T-helper 2 cell treated with Interferon-gamma antibody and Interleukin-4, amounts not matched to agents 100 ng/mL and 5 ng/mL, for 36 hours (primary cell): ENCODE measurements around the gene RIF1. TPM values are rescaled to one million over a fixed set of nuclear protein-coding genes. Genes with fewer than 3 reads are reported as not detected.
"Not testable (repeated sequence)": the region's sequence is repeated elsewhere in the genome, so short reads cannot be mapped to it uniquely, and the experiment has no call there.

Experiments
- intact Hi-C: fragments of 100-400 bp; cut with micrococcal nuclease; formaldehyde crosslinking; loops from one replicate; pipeline ENCODE4 v1.15.1; 2023
- total RNA-seq: library from RNA; stranded (reverse); gene quantifications from 2 replicates; pipeline ENCODE4 v1.2.3, GENCODE V29; 2022

RIF1 gene
- total RNA-seq, 1 donor from 2014 or later: 56.6 TPM

DNA sequence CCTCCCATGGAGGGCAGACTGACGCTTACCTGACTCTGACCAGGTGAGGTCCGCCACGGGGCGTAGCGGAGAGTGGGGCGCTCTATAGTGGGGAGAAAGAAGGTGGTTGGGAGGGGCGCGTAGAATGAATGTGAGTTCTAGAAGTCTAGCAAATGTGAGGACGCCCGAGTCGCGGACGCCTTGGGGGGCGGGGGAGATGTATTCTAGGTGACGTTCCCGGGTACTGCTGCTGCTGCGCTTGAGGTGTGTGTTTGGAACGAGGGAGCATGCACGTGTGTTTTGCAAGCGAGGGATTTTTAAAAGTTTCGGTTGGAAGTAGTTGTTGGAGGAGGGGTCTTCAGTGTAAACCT is 758 bp downstream of the RIF1 start:
- intact Hi-C loops: loop anchor here (1.0 to 10.0 kb wide), 6 partner anchors 13 to 1823 kb away; partner anchors contain the start of genes ARL5A, ARL6IP6, MMADHC and NMI

DNA sequence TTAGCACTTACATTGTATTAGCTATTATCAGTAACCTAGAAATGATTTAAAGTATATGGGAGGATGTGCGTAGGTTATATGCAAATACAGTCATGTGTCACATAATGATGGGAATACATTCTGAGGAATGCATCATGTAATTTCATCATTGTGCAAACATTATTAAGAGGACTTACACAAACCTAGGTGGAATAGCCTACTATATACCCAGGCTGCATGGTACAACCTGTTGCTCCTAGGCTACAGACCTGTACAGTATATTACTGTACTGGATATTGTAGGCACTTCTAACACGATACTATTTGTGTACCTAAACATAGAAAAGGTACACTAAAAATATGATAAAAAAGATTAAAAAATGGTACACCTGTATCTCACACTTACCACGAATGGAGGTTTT is 7.9 kb downstream of the RIF1 start:
- intact Hi-C loops: loop anchor here (10.0 kb wide), 1 partner anchor 407 kb away; the partner anchor contains the start of gene ARL5A

DNA sequence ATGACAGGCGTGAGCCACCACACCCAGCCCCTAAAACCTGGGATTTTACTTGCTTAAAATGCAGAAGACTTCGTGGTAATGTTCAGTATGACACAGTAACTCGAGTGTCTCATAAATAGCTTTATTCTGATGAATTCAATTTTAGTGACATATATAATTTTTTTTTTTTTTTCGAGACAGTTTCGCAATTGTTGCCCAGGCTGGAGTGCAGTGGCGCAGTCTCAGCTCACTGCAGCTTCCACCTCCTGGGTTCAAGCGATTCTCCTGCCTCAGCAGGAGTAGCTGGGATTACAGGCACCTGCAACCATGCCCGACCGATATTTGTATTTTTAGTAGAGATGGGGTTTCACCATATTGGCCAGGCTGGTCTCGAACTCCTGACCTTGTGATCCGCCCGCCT is 12.0 kb downstream of the RIF1 start:
- intact Hi-C loops: not testable (repeated sequence)

DNA sequence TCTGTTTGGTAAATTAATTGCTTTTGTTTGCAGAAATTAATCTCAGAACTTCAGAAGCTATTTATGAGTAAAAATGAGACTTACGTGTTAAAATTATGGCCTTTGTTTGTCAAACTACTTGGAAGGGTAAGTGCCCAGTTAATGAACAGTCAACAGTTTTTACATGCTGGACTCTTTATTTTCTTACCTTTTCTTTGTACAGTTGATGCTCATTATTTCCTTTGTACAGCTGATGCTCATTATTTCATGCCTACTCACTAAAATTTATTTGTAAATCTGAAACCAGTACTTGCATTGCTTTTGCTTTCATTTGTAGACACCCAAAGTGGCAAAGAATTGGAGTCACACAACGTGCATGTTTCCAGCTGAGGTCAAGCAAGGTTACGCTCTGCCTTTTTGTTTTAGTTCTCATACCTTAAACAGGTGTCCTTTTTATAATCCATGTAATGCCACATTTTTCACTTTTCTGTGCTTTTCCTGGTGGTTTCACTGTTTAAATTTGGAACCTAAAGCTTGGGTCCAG is 13.3 kb downstream of the RIF1 start:
- intact Hi-C loops: loop anchor here (1.0 kb wide), 1 partner anchor 13 kb away; no protein-coding TSS in a partner anchor

DNA sequence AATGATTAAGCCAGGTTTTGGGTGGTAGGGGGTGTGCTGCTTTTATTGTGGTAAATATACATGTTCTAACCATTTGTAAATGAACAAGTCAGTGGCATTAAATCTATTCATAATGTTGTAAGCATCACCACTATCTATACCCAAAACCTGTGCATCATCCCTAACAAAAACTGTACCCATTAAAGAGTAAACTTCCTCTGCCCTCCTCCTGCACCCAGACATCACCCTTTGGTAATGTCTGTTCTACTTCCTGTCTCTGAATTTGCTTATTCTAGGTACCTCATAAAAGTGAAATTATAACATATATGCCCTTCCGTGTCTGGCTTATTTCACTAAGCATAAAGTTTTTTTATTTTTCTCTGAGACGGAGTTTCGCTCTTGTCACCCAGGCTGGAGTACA is 14.1 kb downstream of the RIF1 start:
- intact Hi-C loops: loop anchor here (1.0 kb wide), 1 partner anchor 13 kb away; no protein-coding TSS in a partner anchor

DNA sequence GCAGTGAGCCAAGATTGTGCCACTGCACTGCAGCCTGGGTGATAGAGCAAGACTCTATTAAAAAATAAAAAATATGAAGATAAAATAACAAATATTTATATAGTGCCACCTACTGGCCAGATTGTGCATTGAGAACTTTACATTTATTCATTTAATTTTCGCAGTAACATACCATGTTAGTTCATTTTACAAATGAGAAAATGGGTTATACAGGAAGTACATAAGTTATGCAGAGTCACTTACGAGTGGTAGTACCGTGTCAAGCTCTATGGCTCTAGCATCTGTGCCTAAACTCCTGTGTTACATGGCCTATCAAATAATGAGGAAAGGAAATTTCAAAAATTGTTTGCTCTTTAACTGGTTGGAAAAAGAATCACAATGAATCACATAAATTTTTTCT is 27.9 kb downstream of the RIF1 start:
- intact Hi-C loops: no loop called here

DNA sequence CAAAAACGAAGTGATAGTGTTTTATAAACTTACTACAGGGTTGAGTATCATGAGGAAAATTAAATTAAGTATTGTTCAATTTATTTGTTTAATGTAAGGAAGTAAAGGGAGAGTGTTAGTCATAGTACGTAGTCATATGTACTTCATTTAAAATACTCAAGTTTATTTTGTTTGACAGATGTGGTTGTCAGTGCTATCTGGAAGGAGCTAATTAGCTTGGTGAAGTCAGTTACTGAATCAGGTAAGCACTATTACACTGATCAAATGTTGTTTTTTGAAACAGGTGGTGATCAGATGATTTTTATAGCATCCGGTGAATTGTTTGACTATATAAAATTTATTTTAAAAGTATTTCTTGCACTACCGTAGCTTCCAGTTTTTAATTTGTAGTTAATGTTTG is 28.8 kb downstream of the RIF1 start:
- intact Hi-C loops: no loop called here

DNA sequence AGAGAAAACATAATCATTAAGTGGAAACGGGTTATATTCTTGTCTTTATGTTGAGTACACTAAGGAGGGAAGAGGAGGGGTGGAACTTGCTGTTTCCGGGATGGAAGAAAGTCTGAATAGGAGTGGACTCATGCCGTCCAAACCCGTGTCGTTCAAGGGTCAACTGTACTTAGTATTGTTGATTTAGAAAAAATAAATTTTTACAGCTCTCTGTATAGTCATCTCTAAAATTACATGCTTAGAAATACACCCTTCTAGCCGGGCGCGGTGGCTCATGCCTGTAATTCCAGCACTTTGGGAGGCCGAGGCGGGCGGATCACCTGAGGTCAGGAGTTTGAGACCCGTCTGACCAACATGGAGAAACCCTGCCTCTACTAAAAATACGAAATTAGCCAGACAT is 29.4 kb downstream of the RIF1 start:
- intact Hi-C loops: no loop called here

DNA sequence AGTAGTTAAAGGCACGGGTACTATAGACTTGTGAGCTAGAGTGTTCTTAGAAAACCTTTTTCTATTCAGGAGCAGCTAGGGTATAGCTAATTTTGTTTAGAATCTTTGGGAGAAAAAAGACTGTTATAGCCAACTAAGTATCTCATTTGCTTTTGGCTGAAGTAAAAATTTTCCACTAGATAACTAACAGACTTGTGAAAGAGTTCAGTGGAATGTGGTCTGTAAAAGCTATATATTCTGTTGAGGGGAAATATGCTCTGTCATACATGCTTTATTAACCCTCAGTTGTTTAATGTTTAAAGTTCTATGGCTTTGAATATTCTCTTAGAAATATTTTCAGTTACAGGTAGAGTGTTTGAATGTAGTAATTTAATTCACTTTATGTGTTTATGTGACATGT is 49.7 kb downstream of the RIF1 start:
- intact Hi-C loops: no loop called here

DNA sequence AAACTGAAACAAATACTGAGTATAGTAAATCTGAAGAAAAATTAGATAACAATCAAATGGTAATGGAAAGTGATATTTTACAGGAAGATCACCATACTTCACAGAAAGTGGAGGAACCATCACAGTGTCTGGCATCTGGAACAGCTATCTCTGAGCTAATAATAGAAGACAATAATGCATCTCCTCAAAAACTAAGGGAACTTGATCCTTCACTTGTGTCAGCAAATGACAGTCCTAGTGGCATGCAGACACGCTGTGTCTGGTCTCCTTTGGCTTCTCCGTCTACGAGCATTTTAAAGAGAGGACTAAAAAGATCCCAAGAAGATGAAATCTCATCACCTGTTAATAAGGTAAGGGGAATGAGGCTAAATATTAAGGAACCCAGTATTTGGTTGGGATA is 56.1 kb downstream of the RIF1 start:
- intact Hi-C loops: no loop called here

DNA sequence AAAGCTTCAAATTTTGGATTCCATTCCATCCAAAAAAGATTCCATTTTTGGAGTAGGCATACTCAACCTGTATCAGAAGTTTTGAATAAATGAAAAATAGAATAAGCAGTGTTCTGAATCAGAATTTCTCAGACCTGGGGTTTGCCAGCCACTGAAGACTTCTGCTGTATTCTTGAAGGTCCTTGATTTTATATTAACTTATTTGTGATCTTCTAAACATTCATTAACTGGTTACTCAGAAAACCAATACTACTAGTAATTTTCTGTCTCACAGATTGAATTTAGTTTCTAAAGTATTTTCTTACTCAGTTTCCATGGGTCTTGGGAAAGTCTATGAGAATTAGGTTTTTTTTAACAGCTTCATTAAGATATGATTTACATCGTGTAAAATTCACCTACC is 60.9 kb downstream of the RIF1 start:
- intact Hi-C loops: no loop called here

DNA sequence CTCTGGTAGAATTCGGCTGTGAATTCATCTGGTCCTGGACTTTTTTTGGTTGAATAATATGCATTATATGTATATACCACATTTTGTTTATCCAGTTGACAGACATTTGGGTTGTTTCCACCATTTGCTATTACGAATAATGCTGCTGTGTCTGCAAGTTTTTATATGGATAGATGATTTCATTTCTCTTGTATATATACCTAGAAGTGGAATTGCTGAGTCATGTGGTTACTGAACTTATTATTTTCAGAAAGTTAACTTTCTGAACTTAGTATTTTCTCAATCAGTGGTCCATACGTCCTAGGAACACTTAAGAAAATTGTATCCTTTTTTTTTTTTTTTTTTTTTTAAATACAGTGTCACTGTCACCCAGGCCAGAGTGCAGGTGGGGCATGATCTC is 63.3 kb downstream of the RIF1 start:
- intact Hi-C loops: no loop called here

DNA sequence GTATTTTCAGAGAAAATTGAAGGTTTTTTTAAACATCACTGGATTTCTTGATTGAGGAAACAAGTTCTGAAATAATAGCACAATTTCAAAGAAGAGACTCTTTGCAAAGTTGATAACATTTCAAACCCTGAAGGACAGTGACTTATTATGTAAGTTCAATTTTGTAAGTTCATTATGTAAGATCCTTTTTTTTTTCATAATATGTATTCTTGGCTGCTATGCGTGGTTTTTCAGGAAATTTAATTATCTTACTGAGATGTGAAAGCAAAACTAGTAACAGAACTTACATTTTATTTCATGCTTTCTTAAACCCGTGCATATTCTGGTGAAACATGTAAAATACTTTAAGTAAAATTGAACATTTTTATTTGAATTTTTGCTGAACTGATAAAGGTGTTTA is 65.4 kb downstream of the RIF1 start:
- intact Hi-C loops: no loop called here

DNA sequence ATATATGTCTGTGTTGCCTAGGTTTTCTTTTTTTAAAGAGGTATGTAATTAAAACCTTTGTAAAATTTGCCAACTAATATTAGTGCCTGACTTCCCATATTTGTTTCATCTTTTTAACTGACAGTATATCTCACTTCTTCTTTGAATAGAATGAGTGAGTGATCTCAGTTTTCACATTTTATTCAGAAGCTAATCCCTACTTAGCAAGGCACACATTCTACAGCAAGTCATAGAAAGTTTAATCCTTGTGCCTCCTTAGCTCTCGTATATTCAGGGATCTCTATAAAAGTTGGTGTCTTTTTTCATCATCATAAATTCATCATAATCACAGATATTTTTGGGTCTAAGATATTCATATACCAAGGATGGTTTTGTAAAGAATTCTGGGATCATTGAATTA is 66.6 kb downstream of the RIF1 start:
- intact Hi-C loops: no loop called here

DNA sequence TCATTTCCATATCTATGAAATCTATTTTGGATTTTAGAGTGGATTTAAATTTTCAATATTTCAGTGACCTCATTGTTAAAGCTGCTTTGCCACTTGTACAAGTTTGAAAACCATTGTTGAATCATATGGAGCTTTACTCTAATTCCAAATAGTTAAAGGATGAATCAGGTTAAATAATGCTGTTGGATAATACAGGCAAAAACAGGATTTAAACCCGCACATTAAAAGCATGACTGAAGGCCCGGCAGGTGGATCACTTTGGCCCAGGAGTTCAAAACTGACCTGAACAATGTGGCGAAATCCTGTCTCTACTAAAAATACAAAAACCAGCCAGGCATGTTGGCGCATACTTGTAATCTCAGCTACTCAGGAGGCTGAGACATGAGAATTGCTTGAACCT is 68.3 kb downstream of the RIF1 start:
- intact Hi-C loops: no loop called here

DNA sequence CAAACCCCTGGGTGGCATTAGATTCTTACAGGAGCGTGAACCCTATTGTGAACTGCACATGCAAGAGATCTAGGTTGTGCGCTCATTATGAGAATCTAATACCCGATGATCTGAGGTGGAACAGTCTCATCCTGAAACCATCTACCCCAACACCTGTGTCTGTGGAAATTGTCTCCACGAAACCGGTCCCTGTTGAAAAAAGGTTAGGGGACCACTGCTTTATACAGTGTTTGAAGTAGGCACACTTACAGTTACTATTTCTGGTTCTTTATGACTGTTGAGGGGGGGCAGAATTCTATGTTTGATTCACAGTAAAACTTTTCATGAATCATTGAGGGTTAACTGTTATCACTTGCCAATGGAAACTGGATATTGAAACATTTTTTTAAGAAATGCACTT is 72.0 kb downstream of the RIF1 start:
- intact Hi-C loops: no loop called here

DNA sequence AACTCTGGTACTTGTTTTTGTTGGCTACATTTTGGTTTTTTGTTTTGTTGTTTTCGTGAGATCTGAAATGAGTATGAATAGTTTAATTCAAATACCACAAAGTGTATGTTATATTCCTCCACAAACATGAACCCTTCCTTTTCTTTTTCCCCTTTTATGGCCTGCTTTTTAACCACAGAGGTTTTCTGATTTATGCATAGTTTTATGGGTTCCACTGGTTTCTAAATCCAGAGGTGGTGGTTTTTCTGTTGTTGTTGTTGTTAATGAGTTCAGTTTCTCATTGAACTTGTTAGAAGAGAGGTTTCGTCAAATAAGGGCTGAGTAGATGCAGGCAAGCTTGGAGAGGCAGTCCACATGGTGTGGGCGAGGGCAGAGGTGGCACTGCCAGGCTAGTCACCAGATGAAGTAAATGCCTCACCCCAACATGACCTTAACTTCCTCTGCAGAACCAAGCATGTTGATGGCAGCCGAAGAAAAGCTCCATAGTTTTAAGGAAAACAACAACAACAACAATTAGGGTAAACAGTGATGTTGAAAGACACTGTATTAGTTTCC is 72.5 kb downstream of the RIF1 start:
- intact Hi-C loops: no loop called here

DNA sequence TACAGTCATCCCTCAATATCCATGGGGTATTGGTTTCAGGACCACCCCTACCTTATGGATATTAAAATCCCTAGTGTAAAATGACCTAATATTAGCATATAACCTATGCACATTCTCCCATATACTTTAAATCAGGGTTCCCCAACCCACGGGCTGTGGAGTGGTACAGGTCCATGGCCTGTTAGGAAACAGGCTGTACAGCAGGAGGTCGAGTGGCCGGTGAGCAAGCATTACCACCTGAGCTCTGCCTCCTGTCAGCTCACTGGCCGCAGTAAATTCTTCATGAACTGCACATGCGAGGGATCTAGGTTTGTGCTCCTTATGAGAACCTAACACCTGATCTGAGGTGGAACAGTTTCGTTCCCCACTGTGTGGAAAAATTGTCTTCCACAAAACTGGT is 73.8 kb downstream of the RIF1 start:
- intact Hi-C loops: no loop called here

DNA sequence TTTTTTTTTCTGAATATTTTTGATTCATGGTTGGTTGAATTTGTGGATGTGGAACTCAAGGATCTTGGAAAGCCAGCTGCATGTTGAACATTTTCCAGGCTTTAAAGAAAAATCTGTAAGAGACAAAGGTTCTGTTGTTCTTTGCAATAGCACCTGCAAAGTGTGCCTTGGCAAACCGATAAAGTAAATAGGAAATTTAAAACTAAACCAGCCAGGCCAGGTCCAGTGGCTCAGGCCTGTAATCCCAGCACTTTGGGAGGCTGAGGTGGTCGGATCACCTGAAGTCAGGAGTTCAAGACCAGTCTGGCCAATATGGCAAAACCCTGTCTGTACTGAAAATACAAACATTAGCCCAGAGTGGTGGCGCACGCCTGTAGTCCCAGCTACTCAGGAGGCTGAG is 74.4 kb downstream of the RIF1 start:
- intact Hi-C loops: no loop called here

DNA sequence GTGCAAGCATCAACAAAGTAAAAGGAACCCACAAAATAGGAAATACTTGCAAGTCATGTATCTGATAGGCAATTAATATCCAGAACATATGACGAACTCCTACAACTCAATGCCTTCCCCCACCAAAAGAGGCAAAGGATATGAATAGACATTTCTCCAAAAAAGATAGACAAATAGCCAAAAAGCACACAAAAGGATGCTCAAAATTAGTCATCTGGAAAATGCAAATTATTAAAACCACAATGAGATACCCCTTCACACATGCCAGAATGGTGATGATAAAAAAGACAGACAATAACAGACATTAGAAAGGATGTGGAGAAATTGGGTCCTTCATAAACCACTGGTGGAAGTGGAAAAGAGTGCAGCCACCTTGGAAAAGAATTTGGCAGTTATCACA is 76.4 kb downstream of the RIF1 start:
- intact Hi-C loops: no loop called here

DNA sequence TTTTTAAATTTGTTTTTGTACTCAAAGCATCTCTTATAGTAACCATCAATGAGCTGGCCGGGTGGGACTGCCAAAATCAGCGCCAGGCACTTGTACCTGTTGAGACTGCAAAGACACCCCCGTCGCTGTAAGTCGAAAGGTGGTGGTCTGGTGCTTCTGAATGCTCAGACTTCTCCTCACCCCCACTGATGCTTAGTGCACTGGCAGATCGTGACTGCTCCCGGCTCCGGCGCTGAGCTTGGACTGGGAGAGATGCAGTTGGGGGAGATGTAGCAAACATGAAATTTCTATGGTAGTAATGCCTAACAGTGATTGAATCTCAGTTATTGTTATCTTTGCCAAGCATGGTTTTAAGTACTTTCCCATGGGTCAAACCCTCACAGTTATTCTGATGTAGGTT is 80.6 kb downstream of the RIF1 start:
- intact Hi-C loops: no loop called here

DNA sequence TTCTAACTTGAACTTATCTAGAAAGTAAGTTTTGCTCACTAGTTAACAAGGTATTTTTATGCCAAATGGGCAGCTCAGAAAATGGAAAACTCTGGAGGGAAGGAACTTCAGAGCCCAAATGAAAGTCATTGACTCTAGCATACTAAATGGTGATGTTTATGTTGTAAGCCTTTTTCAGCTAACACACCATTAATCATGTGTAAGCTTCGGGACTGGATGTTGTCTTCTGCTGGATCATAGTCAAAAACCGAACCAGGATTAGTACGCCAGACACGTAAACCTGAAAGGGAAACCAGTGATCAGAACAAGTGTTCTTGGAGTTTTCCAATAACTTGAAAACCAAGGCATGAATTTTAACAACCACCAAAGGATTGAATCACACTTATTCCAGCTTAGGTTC is 81.8 kb downstream of the RIF1 start:
- intact Hi-C loops: no loop called here

DNA sequence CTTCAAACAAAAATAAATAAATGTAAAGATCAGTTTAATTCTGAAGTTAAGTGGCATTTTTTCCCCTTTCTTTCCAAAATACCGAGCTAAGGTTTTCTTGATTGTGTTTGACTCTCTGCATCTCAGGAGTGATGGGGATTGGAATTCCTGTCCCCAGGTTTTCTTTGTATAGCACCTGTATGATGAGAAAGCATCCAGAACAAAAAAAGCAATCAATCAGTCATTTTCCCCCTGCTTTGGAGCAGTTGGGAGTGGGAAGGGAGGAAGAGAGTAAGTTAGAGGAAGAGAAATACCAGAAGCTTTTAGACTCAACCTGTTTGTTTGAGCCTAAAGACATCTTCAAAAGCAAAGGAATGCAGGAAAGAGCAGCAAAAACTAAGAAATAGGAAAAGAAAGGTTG is 88.5 kb downstream of the RIF1 start:
- intact Hi-C loops: no loop called here

DNA sequence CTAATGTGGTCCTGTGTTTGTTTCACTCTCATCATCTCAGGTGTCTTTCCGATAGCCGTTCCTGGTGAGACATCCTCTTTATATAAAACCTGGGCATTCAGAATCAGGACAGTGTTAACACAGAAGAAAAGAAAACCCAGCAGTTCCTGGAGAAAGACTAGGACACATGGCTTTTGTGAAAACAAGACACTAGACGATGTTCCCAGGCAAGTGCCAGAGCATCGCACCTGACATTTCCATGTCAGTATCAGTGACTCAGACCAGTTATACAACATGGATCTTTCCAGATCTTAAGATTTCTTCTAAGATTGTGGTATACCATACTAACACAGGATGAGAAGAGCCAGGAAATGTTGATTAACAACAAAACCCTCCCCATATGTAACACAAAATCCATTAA is 96.5 kb downstream of the RIF1 start:
- intact Hi-C loops: no loop called here
